ENCODE measurements around the gene TNP1.

The TNP1 gene

DNA sequence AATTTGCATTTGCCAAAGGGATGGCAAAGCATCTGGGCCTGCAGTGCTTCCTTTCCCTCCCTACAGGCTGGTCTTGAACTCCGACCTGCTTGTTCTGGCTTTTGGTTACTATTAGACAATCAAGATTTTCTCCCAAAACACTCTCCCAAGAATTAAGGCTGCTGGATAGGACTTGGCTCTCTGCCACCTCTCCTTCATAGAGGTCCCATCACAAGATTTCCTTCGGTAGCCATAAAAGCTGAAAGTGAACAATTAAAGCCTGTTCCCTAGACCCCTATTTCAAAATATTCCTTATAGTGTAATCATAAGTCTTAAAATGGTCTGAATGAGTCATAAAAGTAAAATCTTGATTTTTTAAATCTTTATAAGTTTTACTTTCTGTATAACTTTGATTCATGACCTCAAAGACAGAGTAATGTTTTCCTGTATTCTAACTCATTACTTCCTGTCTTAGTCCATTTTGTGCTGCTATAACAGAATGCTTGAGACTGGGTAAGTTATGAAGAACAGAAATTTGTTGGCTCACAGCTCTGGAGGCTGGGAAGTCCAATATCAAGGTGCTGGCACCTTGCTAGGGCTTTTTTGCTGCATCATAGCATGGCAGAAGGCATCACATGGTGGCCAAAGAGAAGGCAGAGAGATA, 37.8 kb upstream of the TNP1 start:
- H3K4me1 ChIP-seq (ENCODE audit: control insufficient read depth, insufficient read depth, low read length): no peaks in the 10 kb centered on the region
- no peak overlapping the region for H3K4me3 ChIP-seq (ENCODE audit: low read depth, low read length)
- H3K36me3 ChIP-seq (ENCODE audit: control insufficient read depth in 2 of 2, insufficient read depth in 1 of 2, low read length in 2 of 2): no peaks in the 10 kb centered on the region
- no peaks in the 10 kb centered on the region for H3K9me3 ChIP-seq (ENCODE audit: control insufficient read depth, insufficient read depth, low read depth, low read length)
- TF ChIP-seq ZNF324 (tag by site-specific recombination; IDR thresholded peaks at IDR 0.05): no peak
- no peak for TF ChIP-seq TCF7L2 (IDR thresholded peaks at IDR 0.05; ENCODE audit: borderline replicate concordance, low read depth, low read length)
- no peak for TF ChIP-seq ZNF239 (tag by site-specific recombination; IDR thresholded peaks at IDR 0.05)
- no peak for TF ChIP-seq ZNF26 (tag by site-specific recombination; IDR thresholded peaks at IDR 0.05)
- TF ChIP-seq ZNF138 (tag by site-specific recombination; IDR thresholded peaks at IDR 0.05; ENCODE audit: borderline replicate concordance): no peak
- TF ChIP-seq, protein P1, sequence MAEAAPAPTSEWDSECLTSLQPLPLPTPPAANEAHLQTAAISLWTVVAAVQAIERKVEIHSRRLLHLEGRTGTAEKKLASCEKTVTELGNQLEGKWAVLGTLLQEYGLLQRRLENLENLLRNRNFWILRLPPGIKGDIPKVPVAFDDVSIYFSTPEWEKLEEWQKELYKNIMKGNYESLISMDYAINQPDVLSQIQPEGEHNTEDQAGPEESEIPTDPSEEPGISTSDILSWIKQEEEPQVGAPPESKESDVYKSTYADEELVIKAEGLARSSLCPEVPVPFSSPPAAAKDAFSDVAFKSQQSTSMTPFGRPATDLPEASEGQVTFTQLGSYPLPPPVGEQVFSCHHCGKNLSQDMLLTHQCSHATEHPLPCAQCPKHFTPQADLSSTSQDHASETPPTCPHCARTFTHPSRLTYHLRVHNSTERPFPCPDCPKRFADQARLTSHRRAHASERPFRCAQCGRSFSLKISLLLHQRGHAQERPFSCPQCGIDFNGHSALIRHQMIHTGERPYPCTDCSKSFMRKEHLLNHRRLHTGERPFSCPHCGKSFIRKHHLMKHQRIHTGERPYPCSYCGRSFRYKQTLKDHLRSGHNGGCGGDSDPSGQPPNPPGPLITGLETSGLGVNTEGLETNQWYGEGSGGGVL (tag by site-specific recombination; IDR thresholded peaks at IDR 0.05): no peak
- no peak for TF ChIP-seq ZNF785 (tag by site-specific recombination; IDR thresholded peaks at IDR 0.05)
- TF ChIP-seq HOXD13 (CRISPR knock-in tag; IDR thresholded peaks at IDR 0.05; ENCODE audit: borderline replicate concordance): no peak
- ChIA-PET POLR2A (no interaction called here), CTCF (no interaction called here)
- H3K27ac ChIP-seq (ENCODE audit: extremely low read depth, low read depth, low read length): no peak overlapping the region

- Histone ChIP-seq H3K9me3 (ENCODE audit: control insufficient read depth, insufficient read depth, low read depth, low read length) (no peaks in the 10 kb centered on the region), H3K36me3 (ENCODE audit: control insufficient read depth in 2 of 2, insufficient read depth in 1 of 2, low read length in 2 of 2) (no peaks in the 10 kb centered on the region), H3K4me1 (ENCODE audit: control insufficient read depth, insufficient read depth, low read length) (no peaks in the 10 kb centered on the region), H3K4me3 (ENCODE audit: low read depth, low read length) (no peak overlapping the region), H3K27ac (ENCODE audit: extremely low read depth, low read depth, low read length) (no peak overlapping the region)
- ChIA-PET CTCF (interaction anchor here (0.6 kb wide), 1 partner anchor 103 kb away, joined by 3 read pairs; no protein-coding TSS in a partner anchor), POLR2A (no interaction called here)
- TF ChIP-seq ZNF404 (tag by site-specific recombination; IDR thresholded peaks at IDR 0.05) (no peak), ZNF658 (tag by site-specific recombination; IDR thresholded peaks at IDR 0.05) (no peak), ZNF530 (tag by site-specific recombination; IDR thresholded peaks at IDR 0.05; ENCODE audit: low read depth) (no peak), HOXA7 (CRISPR knock-in tag; IDR thresholded peaks at IDR 0.05; ENCODE audit: borderline replicate concordance) (no peak), ZNF704 (tag by site-specific recombination; IDR thresholded peaks at IDR 0.05) (no peak), HOXC10 (CRISPR knock-in tag; IDR thresholded peaks at IDR 0.05) (no peak), AEBP2 (tag by site-specific recombination; IDR thresholded peaks at IDR 0.05; ENCODE audit: borderline replicate concordance) (no peak), KLF7 (tag by site-specific recombination; IDR thresholded peaks at IDR 0.05; ENCODE audit: borderline replicate concordance) (no peak), ZNF585B (tag by site-specific recombination; IDR thresholded peaks at IDR 0.05) (no peak), SP7 (tag by site-specific recombination; IDR thresholded peaks at IDR 0.05) (no peak)
Measured at GRCh38 chr2:216890138-216890537, 30.3 kb upstream of the TNP1 start.

Measured in HEK293 (cell line).